GM12878 (cell line): ENCODE results near the gene PCP2. TPM values are rescaled to one million over a fixed set of nuclear protein-coding genes. Genes with fewer than 3 reads are reported as not detected.

Experiments used
- ATAC-seq: fragments of 200-7000 bp; cut with Tn5 transposase; 3 replicates; pipeline ENCODE4 v1.9.1; 2020; ENCODE audit warnings: mild to moderate bottlenecking, moderate library complexity
- BruUV-seq: library from RNA; stranded (reverse); fragments of 400-500 nt; replicated peaks from 2 replicates; lab custom pipeline; 2021; lab: Mats Ljungman, UMichigan
- CTCF ChIA-PET: fragments of 300-600 bp; sonication (Branson Sonifier 250); formaldehyde crosslinking; extraction: SDS; loops from one replicate; lab custom pipeline; 2021; ENCODE audit warnings: inconsistent platforms; lab: Yijun Ruan, JAX
- POLR2A ChIA-PET: fragments of 350-600 bp; formaldehyde crosslinking; extraction: SDS; loops from one replicate; lab custom pipeline; 2021; ENCODE audit warnings: inconsistent platforms; lab: Charles Lee
- RAD21 ChIA-PET: fragments of 300-600 bp; sonication (Branson Sonifier 250); formaldehyde crosslinking; loops from one replicate; lab custom pipeline; 2023; ENCODE audit warnings: antibody characterized with exemption; ENCODE audit not compliant: unreplicated experiment; lab: Charles Lee
- SMC1A ChIA-PET: fragments of 300-600 bp; sonication (Branson Sonifier 250); formaldehyde crosslinking; loops from one replicate; lab custom pipeline; 2023; ENCODE audit not compliant: unreplicated experiment, uncharacterized antibody; lab: Charles Lee
- DNase-seq: peaks from one replicate; pipeline ENCODE4 v3.0.0-alpha.2; 2011; ENCODE audit warnings: low read depth, low spot score
- FAIRE-seq: peaks from 3 replicates; lab custom pipeline; 2011; peaks lifted over from hg19 to GRCh38; lab: Jason Lieb, UNC
- H2AFZ ChIP-seq: 2 replicates; pipeline ENCODE4 v1.6.0; 2011; ENCODE audit warnings: low read depth, low read length, control low read depth; ENCODE audit not compliant: control insufficient read depth
- H3K27ac ChIP-seq: 2 replicates; pipeline ENCODE4 v1.5.1; 2011; ENCODE audit warnings: control low read depth; ENCODE audit not compliant: control insufficient read depth, insufficient read depth
- H3K27me3 ChIP-seq, 2 experiments: replicated peaks in 1 of 2; 2 replicates each; pipeline versions ENCODE4 v1.6.0 to v1.6.1; 2011; ENCODE audit warnings: low read length in 1 of 2; ENCODE audit not compliant: control insufficient read depth in 2 of 2, insufficient read depth in 2 of 2
- H3K36me3 ChIP-seq, 2 experiments: 2 replicates each; pipeline ENCODE4 v1.5.1; 2011; ENCODE audit warnings: low read length in 1 of 2; ENCODE audit not compliant: control insufficient read depth in 2 of 2, insufficient read depth in 2 of 2
- H3K4me1 ChIP-seq: 2 replicates; pipeline ENCODE4 v1.6.1; 2011; ENCODE audit warnings: mild to moderate bottlenecking, low read length, moderate library complexity, mixed read lengths; ENCODE audit not compliant: control insufficient read depth, insufficient read depth
- H3K4me2 ChIP-seq: 2 replicates; pipeline ENCODE4 v1.6.0; 2011; ENCODE audit warnings: control low read depth; ENCODE audit not compliant: control insufficient read depth, insufficient read depth
- H3K4me3 ChIP-seq: fragments of 200-600 bp; sonication (generic); 2 replicates; pipeline ENCODE4 v1.5.1; 2016
- H3K79me2 ChIP-seq: 2 replicates; pipeline ENCODE4 v1.6.0; 2011; ENCODE audit warnings: low read length; ENCODE audit not compliant: control insufficient read depth, insufficient read depth
- H3K9ac ChIP-seq: 2 replicates; pipeline ENCODE4 v1.8.0; 2011; ENCODE audit warnings: low read length, control low read depth, mixed read lengths; ENCODE audit not compliant: control insufficient read depth, insufficient read depth
- H3K9me3 ChIP-seq: replicated peaks from 3 replicates; pipeline ENCODE4 v1.5.1; 2011; ENCODE audit warnings: mild to moderate bottlenecking, low read length; ENCODE audit not compliant: control insufficient read depth, insufficient read depth
- H4K20me1 ChIP-seq: 2 replicates; pipeline ENCODE4 v1.6.0; 2011; ENCODE audit not compliant: control insufficient read depth, insufficient read depth
- ATF3 ChIP-seq: IDR thresholded peaks from 2 replicates; pipeline ENCODE4 v1.6.1; 2011; ENCODE audit warnings: low read depth, mild to moderate bottlenecking, low read length, moderate library complexity, borderline replicate concordance; ENCODE audit errors: extremely low read depth
- CEBPZ ChIP-seq: fragments of 150-350 bp; IDR thresholded peaks from 2 replicates; pipeline ENCODE4 v1.6.1; 2016; ENCODE audit warnings: low read depth, low read length
- CHD1 ChIP-seq: IDR thresholded peaks from 2 replicates; pipeline ENCODE4 v1.6.1; 2012; ENCODE audit warnings: low read depth, low read length, improper control_type of control experiment
- CTCF ChIP-seq, 3 experiments: IDR thresholded peaks in 2 of 3; conservative IDR thresholded peaks in 1 of 3; 2 replicates each; pipeline ENCODE4 v1.5.1; 2011; ENCODE audit warnings: low read depth in 3 of 3, low read length in 3 of 3, mild to moderate bottlenecking in 3 of 3, control low read depth in 2 of 3, moderate library complexity in 2 of 3, inconsistent platforms in 1 of 3, mixed read lengths in 1 of 3; ENCODE audit not compliant: control insufficient read depth in 2 of 3, insufficient read depth in 1 of 3; ENCODE audit errors: extremely low read depth in 1 of 3
- HDAC6 ChIP-seq: fragments of 200-600 bp; sonication (generic); IDR thresholded peaks from one replicate; pipeline ENCODE4 v1.8.0; 2017; ENCODE audit warnings: antibody characterized with exemption; ENCODE audit not compliant: unreplicated experiment
- MAX ChIP-seq: IDR thresholded peaks from 2 replicates; pipeline ENCODE4 v1.6.1; 2012; ENCODE audit warnings: low read depth, low read length, improper control_type of control experiment
- NBN ChIP-seq: fragments of 450-650 bp; IDR thresholded peaks from 2 replicates; pipeline ENCODE4 v1.6.1; 2016
- STAT3 ChIP-seq: IDR thresholded peaks from 2 replicates; pipeline ENCODE4 v1.6.1; 2011; ENCODE audit warnings: low read depth, low read length, improper control_type of control experiment
- TAF1 ChIP-seq: IDR thresholded peaks from 2 replicates; pipeline ENCODE4 v1.6.1; 2011; ENCODE audit warnings: mild to moderate bottlenecking, low read depth, low read length, borderline replicate concordance
- USF1 ChIP-seq: IDR thresholded peaks from 2 replicates; pipeline ENCODE4 v1.6.1; 2011; ENCODE audit warnings: borderline replicate concordance, low read depth, mild to moderate bottlenecking, moderate library complexity, mixed read lengths, low read length; ENCODE audit not compliant: insufficient read depth; ENCODE audit errors: extremely low read length
- ZNF217 ChIP-seq: fragments of 450-650 bp; IDR thresholded peaks from 2 replicates; pipeline ENCODE4 v1.6.1; 2017; ENCODE audit warnings: antibody characterized with exemption, mild to moderate bottlenecking
- WGBS: methylation state at CpG from one replicate; pipeline ENCODE4 v1.1.6; 2016; ENCODE audit warnings: low lambda C conversion rate; ENCODE audit not compliant: insufficient replicate concordance, insufficient coverage; ENCODE audit errors: missing lambda C conversion rate; 5-methylcytosine and 5-hydroxymethylcytosine counted together
- in situ Hi-C: fragments of 300-500 bp; cut with MboI; formaldehyde crosslinking; loops from 9 replicates; pipeline ENCODE4 v1.14.3; 2018; ENCODE audit warnings: mixed read lengths
- intact Hi-C: fragments of 100-400 bp; cut with micrococcal nuclease; formaldehyde crosslinking; loops from one replicate; pipeline ENCODE4 v1.14.2; 2022; ENCODE audit not compliant: unreplicated experiment
- polyA plus RNA-seq, 11 experiments: library from polyadenylated mRNA; depleted of rRNA in 4 of 11; unstranded in 6 of 11; stranded (reverse) in 5 of 11; fragments of >200 nt; fragmentation: Nextera tagmentation in 4 of 11; fragmentation: Illumina TruSeq in 1 of 11; extraction: Ambion mirVana in 4 of 11; extraction: Trizol in 1 of 11; gene quantifications; 1 replicate in 1 of 11; 2 replicates in 10 of 11; pipeline versions ENCODE4 v1.2.1 to v1.2.3, GENCODE V29; 2011 to 2016; ENCODE audit warnings: inconsistent platforms in 2 of 11, missing spikeins in 2 of 11, low read depth in 1 of 11
- total RNA-seq, 4 experiments: library from RNA; depleted of rRNA in 3 of 4; stranded (reverse); fragments of >200 nt in 3 of 4; fragmentation: Illumina TruSeq in 1 of 4; extraction: Trizol in 1 of 4; gene quantifications; 2 replicates each; pipeline versions ENCODE4 v1.2.1 to v1.2.3, GENCODE V29; 2013 to 2021

Gene PCP2
- total and polyA plus RNA-seq, 10 of the 15 experiments (the other 5 are each of a cell fraction or from before 2014, with no cell fraction given), result 0.10 to 0.62 (median 0.31) TPM; not detected in 5

- FAIRE-seq, result no peak
- RAD21 ChIA-PET, result no interaction called here
Observed at GRCh38 chr19:7603919-7604318, 29.6 kb downstream of the PCP2 start.

More at GRCh38 chr19:7603919-7604318, 29.6 kb downstream of the PCP2 start:
- no peak overlapping the region for H3K27ac ChIP-seq
- SMC1A ChIA-PET, result interaction anchor here (0.8 to 1.3 kb wide), 2 partner anchors 14 to 36 kb away, joined by 3 read pairs; no protein-coding TSS in a partner anchor
- TF ChIP-seq CEBPZ (no peak), MAX (no peak), TAF1 (no peak), CTCF (IDR thresholded peaks at IDR 0.05 in 2 of 3, conservative IDR thresholded peaks at IDR 0.05 in 1 of 3; ENCODE audit: control insufficient read depth in 2 of 3, extremely low read depth in 1 of 3, insufficient read depth in 1 of 3, low read depth in 3 of 3, low read length in 3 of 3) (no peak), CHD1 (no peak), ZNF217 (no peak), HDAC6 (no peak), USF1 (no peak), STAT3 (no peak), NBN (no peak), ATF3 (no peak)
- TF ChIP-seq, all 136 proteins: peak for 0
- WGBS, result 60% methylated on average over 9 of the region's 9 CpGs
- H3K9ac ChIP-seq, result no peak overlapping the region
- CTCF ChIA-PET, result no interaction called here
- no peaks in the 10 kb centered on the region for H3K9me3 ChIP-seq
- no peak overlapping the region for H2AFZ ChIP-seq
- no peaks in the 10 kb centered on the region for H3K79me2 ChIP-seq
- DNase-seq (no peak), ATAC-seq (no peak)
- BruUV-seq, result no TSS peak
- no peak overlapping the region for H3K4me3 ChIP-seq
- H3K4me2 ChIP-seq, result no peak overlapping the region
- no peaks in the 10 kb centered on the region for H3K4me1 ChIP-seq
- in situ Hi-C loops, result no loop called here
- H3K27me3 ChIP-seq, result no peaks in the 10 kb centered on the region
- no peaks in the 10 kb centered on the region for H3K36me3 ChIP-seq
- H4K20me1 ChIP-seq, result no peaks in the 10 kb centered on the region
- intact Hi-C loops, result no loop called here
- POLR2A ChIA-PET, result no interaction called here
